C4-2B (cell line): Measurements from ENCODE around the gene TSR3.

ENCODE experiments used
- H3K27ac ChIP-seq: fragments of 450-650 bp; 2 replicates; pipeline ENCODE4 v1.5.1; 2017
- ZFX ChIP-seq: fragments of 450-650 bp; IDR thresholded peaks from 2 replicates; pipeline ENCODE4 v1.6.1; 2017
- TF ChIP-seq, protein P1 (sequence below): fragments of 450-650 bp; conservative IDR thresholded peaks from 2 replicates; pipeline ENCODE4 v1.5.1; 2017; ENCODE audit warnings: mild to moderate bottlenecking

TSR3 gene

DNA sequence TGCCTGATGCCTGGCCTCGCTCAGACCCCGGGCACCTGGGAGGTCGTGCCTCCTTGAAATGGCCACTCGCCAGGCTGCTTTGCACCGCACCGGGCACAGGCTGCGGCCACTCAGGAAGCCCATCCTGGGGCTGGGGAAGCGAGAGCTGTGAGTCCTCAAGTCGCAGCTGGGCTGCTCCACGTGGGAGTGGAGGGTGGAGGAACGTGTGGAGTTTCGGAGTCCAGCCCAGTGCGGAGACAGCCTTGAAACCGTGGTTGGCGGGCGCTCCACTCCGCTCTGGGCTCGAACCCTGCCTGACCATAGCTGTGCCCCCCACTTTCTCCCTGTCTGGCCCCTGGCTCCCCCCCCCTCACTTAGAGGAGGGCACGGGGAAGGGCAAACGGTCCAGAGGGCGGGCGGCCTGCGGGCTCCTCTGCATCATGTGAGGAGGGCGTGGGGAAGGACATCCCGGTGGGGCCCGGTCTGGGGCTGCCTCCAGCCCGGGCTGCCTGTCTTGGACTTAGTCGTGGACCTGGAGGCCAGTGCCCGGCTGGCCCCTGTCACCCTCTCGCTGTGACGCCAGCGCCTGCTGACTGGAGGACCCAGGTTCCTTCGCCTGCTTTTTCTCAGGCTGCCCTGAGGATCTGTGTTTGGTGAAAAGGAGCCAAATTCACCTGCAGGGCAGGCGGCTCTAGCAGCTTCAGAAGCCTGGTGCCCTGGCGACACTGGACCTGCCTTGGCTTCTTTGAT, 39.8 kb downstream of the TSR3 start:
- TF ChIP-seq, protein P1, sequence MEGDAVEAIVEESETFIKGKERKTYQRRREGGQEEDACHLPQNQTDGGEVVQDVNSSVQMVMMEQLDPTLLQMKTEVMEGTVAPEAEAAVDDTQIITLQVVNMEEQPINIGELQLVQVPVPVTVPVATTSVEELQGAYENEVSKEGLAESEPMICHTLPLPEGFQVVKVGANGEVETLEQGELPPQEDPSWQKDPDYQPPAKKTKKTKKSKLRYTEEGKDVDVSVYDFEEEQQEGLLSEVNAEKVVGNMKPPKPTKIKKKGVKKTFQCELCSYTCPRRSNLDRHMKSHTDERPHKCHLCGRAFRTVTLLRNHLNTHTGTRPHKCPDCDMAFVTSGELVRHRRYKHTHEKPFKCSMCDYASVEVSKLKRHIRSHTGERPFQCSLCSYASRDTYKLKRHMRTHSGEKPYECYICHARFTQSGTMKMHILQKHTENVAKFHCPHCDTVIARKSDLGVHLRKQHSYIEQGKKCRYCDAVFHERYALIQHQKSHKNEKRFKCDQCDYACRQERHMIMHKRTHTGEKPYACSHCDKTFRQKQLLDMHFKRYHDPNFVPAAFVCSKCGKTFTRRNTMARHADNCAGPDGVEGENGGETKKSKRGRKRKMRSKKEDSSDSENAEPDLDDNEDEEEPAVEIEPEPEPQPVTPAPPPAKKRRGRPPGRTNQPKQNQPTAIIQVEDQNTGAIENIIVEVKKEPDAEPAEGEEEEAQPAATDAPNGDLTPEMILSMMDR: no peak
- TF ChIP-seq ZFX: no peak
- peak overlapping the region; percentile 93 for H3K27ac ChIP-seq

DNA sequence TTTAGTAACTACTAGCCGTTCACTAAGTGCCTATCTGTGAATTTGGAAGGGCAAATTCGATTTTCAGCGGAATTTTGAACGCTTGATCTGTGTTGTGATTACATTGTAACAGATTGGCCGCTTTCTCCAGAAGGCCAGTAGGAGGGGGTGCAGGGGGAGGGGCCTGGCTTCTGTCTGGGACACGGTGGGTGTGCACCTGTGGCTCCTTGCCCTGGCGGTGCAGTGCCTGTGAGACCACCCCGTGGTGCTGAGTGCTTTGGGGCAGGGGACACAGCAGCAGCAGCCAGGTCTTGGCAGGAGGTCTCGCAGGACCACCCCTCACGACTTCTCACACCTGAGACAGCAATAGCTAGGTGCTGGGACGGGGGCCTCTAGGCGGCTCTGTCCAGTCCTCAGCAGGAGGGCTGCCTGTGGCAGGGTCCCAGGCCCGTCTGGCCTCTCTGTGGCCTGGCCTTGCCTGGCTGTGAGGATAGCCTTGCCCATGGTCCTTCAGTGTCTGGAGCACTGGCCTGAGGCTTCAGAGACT, 40.4 kb downstream of the TSR3 start:
- TF ChIP-seq ZFX: no peak
- TF ChIP-seq, protein P1: no peak
- peak overlapping the region; percentile 93 for H3K27ac ChIP-seq

DNA sequence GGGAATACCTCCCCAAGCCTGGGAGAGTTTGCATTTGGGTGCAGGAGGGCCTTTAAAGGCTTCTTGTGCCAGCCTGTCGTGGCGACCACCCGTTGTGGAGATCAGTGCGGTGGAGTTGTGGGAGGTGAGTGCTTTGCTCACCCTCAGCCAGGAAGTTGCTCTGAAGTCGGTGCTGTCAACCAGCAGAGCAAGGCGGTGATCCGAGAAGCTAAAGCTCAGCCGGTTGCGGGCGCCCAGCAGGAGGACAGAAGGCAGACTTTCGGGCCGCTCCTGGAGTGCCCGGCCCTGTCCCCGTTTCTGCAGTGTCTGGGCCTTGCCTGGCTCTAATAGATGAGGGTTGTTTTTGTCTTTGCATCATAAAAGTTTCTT, 40.9 kb downstream of the TSR3 start:
- TF ChIP-seq ZFX: no peak
- TF ChIP-seq, protein P1: no peak
- H3K27ac ChIP-seq: peak overlapping the region; percentile 93

DNA sequence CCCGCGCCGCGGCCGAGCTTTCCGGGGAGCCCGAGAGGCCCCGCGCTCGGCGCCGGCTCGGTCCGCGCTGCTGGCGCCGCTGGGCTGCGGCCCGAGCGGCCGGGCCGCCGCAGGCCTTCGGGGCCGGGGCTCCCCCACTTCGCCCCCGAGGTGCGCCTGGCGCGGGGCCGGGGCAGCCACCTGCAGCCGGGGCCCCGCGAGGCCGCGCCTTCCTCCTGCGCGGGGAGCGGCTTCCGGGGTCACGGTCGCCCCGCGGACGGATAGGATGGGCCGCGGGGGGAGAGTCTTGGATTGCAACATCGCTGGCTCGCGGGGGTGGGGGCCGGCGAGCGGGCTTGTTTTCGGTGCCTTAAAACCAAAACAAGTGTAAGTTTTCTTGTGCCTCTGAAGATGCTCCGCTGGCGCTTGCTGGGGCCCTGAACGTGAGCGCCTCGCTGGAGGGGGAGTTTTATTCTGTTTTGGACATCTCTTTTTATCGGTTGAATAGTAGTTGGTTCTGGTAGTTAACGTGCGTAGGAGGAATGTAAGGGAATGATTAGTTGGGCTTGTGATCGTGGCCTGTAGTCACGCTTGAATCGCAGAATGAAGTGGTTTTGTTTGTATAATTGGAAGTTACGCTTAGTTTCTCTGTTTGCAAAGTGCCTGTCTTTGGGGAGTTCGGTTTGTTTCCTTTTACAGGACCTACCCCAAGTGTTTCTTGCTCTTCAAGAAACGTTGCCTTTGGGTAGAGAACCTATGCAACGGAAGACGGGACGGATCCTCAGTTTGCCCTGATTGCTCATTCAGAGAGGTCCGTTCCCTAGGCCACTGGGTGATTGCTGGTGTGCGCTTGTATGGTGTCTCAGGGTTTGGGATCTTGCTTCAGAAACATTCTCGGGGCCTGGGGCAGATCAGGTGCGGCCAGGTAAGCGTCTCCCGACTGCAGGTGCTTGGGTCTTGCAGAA, 41.5 kb downstream of the TSR3 start:
- TF ChIP-seq ZFX: peak; percentile 4; the same call in 1 of the 2 replicates
- TF ChIP-seq, protein P1: no peak
- H3K27ac ChIP-seq: peak overlapping the region; percentile 93

DNA sequence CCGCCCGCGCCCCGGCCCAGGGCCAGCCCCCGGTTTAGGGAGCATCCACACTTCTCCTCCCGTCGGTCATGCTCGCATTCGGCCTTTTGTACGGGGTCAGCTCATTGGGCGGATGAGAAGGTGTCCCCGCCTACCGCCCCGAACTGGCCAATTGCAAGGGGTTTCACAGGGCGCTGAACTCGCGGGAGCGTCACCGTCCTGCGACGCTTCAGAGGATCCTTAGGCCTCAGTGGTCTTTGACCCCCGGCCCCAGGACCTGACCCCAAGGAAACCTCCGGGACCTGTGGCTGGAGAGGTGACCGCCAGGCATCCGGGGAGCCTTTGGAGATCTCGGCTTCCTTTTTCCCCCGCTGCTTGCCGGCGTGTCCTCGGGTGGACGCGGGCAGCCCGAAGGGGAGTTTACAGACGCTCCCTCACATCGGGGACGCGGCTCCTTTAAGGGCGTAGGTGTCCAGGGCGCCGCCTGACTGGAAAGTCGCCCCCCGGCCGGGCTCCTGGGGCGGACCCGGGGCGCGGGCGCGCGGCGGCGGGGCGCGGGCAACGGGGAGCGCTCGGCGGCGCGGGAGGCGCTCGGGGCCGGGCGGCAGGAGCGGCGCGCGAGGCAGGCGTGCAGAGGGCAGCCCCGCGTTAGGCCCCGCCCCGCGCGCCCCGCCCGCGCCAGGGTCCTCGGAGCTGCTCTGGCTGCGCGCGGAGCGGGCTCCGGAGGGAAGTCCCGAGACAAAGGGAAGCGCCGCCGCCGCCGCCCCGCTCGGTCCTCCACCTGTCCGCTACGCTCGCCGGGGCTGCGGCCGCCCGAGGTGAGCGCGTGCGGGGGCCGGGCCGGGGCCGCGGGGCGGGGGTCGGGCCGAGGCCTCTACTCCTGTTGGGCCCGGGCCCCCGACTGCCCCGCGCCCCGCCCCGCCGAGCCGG, 42.4 kb downstream of the TSR3 start, which contains the start of gene UBE2I:
UBE2I (plus strand) TSS at position 660 of the 909 bp plus-strand sequence. CDS start 4,395 bp downstream, outside the sequence.
- peak; percentile 100 for TF ChIP-seq ZFX
- TF ChIP-seq, protein P1: no peak

DNA sequence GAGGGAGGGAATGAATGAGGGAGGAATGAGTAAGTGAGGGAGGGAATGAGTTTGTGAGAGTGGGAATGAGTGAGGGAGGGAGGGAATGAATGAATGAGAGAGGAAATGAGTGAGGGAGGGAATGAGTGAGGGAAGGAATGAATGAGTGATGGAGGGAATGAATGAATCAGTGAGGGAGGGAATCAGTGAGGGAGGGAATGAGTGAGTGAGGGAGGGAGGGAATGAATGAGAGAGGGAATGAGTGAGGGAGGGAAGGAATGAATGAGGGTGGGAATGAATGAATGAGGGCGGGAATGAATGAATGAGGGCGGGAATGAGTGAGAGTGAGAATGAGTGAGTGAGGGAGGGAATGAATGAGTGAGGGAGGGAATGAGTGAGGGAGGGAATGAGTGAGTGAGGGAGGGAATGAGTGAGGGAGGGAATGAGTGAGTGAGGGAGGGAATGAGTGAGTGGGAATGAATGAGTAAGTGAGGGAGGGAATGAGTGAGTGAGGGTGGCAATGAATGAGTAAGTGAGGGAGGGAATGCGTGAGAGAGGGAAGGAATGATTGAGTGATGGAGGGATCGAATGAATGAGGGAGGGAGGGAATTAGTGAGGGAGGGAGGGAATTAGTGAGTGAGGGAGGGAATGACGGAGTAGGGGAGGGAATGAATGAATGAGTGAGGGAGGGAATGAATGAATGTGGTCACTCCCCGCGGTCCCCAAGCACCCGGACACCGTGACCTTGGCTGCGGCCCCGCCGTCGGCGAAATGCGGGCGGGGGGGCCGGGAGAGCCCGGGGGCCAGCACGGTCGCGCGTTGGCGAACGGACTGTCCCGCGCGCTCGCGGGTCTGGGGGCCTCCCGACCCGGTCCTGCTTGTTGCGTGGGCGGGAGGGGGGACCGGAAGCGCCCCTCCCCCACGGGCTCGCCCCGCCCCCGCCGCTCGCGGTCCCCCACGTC, 43.4 kb downstream of the TSR3 start:
- peak overlapping the region; percentile 93 for H3K27ac ChIP-seq
- TF ChIP-seq ZFX: no peak
- TF ChIP-seq, protein P1: no peak

More for the DNA sequence above, 42.4 kb downstream of the TSR3 start, which contains the start of gene UBE2I:
- H3K27ac ChIP-seq: peak within 1 kb of the TSS; percentile 93
